GM12878 (cell line): ENCODE data around the gene FDXR. TPM values are rescaled to one million over a fixed set of nuclear protein-coding genes. Genes with fewer than 3 reads are reported as not detected.

ENCODE experiments used
- ATAC-seq: fragments of 200-7000 bp; cut with Tn5 transposase; 3 replicates; pipeline ENCODE4 v1.9.1; 2020; ENCODE audit warnings: mild to moderate bottlenecking, moderate library complexity
- BruUV-seq: library from RNA; stranded (reverse); fragments of 400-500 nt; replicated peaks from 2 replicates; lab custom pipeline; 2021; lab: Mats Ljungman, UMichigan
- CTCF ChIA-PET: fragments of 300-600 bp; sonication (Branson Sonifier 250); formaldehyde crosslinking; extraction: SDS; loops from one replicate; lab custom pipeline; 2021; ENCODE audit warnings: inconsistent platforms; lab: Yijun Ruan, JAX
- POLR2A ChIA-PET: fragments of 350-600 bp; formaldehyde crosslinking; extraction: SDS; loops from one replicate; lab custom pipeline; 2021; ENCODE audit warnings: inconsistent platforms; lab: Charles Lee
- RAD21 ChIA-PET: fragments of 300-600 bp; sonication (Branson Sonifier 250); formaldehyde crosslinking; loops from one replicate; lab custom pipeline; 2023; ENCODE audit warnings: antibody characterized with exemption; ENCODE audit not compliant: unreplicated experiment; lab: Charles Lee
- SMC1A ChIA-PET: fragments of 300-600 bp; sonication (Branson Sonifier 250); formaldehyde crosslinking; loops from one replicate; lab custom pipeline; 2023; ENCODE audit not compliant: unreplicated experiment, uncharacterized antibody; lab: Charles Lee
- DNase-seq: peaks from one replicate; pipeline ENCODE4 v3.0.0-alpha.2; 2011; ENCODE audit warnings: low read depth, low spot score
- FAIRE-seq: peaks from 3 replicates; lab custom pipeline; 2011; peaks lifted over from hg19 to GRCh38; lab: Jason Lieb, UNC
- H2AFZ ChIP-seq: 2 replicates; pipeline ENCODE4 v1.6.0; 2011; ENCODE audit warnings: low read depth, low read length, control low read depth; ENCODE audit not compliant: control insufficient read depth
- H3K27ac ChIP-seq: 2 replicates; pipeline ENCODE4 v1.5.1; 2011; ENCODE audit warnings: control low read depth; ENCODE audit not compliant: control insufficient read depth, insufficient read depth
- H3K27me3 ChIP-seq, 2 experiments: replicated peaks in 1 of 2; 2 replicates each; pipeline versions ENCODE4 v1.6.0 to v1.6.1; 2011; ENCODE audit warnings: low read length in 1 of 2; ENCODE audit not compliant: control insufficient read depth in 2 of 2, insufficient read depth in 2 of 2
- H3K36me3 ChIP-seq, 2 experiments: 2 replicates each; pipeline ENCODE4 v1.5.1; 2011; ENCODE audit warnings: low read length in 1 of 2; ENCODE audit not compliant: control insufficient read depth in 2 of 2, insufficient read depth in 2 of 2
- H3K4me1 ChIP-seq: 2 replicates; pipeline ENCODE4 v1.6.1; 2011; ENCODE audit warnings: mild to moderate bottlenecking, low read length, moderate library complexity, mixed read lengths; ENCODE audit not compliant: control insufficient read depth, insufficient read depth
- H3K4me2 ChIP-seq: 2 replicates; pipeline ENCODE4 v1.6.0; 2011; ENCODE audit warnings: control low read depth; ENCODE audit not compliant: control insufficient read depth, insufficient read depth
- H3K4me3 ChIP-seq: fragments of 200-600 bp; sonication (generic); 2 replicates; pipeline ENCODE4 v1.5.1; 2016
- H3K79me2 ChIP-seq: 2 replicates; pipeline ENCODE4 v1.6.0; 2011; ENCODE audit warnings: low read length; ENCODE audit not compliant: control insufficient read depth, insufficient read depth
- H3K9ac ChIP-seq: 2 replicates; pipeline ENCODE4 v1.8.0; 2011; ENCODE audit warnings: low read length, control low read depth, mixed read lengths; ENCODE audit not compliant: control insufficient read depth, insufficient read depth
- H3K9me3 ChIP-seq: replicated peaks from 3 replicates; pipeline ENCODE4 v1.5.1; 2011; ENCODE audit warnings: mild to moderate bottlenecking, low read length; ENCODE audit not compliant: control insufficient read depth, insufficient read depth
- H4K20me1 ChIP-seq: 2 replicates; pipeline ENCODE4 v1.6.0; 2011; ENCODE audit not compliant: control insufficient read depth, insufficient read depth
- CBX5 ChIP-seq: sonication (generic); IDR thresholded peaks from 2 replicates; pipeline ENCODE4 v1.6.1; 2016; ENCODE audit warnings: low read depth, moderate library complexity, mild to moderate bottlenecking, inconsistent platforms
- RB1 ChIP-seq: fragments of 450-650 bp; formaldehyde crosslinking; IDR thresholded peaks from 2 replicates; pipeline ENCODE4 v1.6.1; 2017; ENCODE audit warnings: mild to moderate bottlenecking, borderline replicate concordance
- SKIL ChIP-seq: fragments of 450-650 bp; IDR thresholded peaks from 2 replicates; pipeline ENCODE4 v1.6.1; 2017; ENCODE audit warnings: mild to moderate bottlenecking, low read depth, inconsistent platforms; ENCODE audit not compliant: poor library complexity, severe bottlenecking
- SMAD5 ChIP-seq: IDR thresholded peaks from 2 replicates; pipeline ENCODE4 v1.6.1; 2016; ENCODE audit warnings: antibody characterized with exemption, low read depth
- WGBS: methylation state at CpG from one replicate; pipeline ENCODE4 v1.1.6; 2016; ENCODE audit warnings: low lambda C conversion rate; ENCODE audit not compliant: insufficient replicate concordance, insufficient coverage; ENCODE audit errors: missing lambda C conversion rate; 5-methylcytosine and 5-hydroxymethylcytosine counted together
- in situ Hi-C: fragments of 300-500 bp; cut with MboI; formaldehyde crosslinking; loops from 9 replicates; pipeline ENCODE4 v1.14.3; 2018; ENCODE audit warnings: mixed read lengths
- intact Hi-C: fragments of 100-400 bp; cut with micrococcal nuclease; formaldehyde crosslinking; loops from one replicate; pipeline ENCODE4 v1.14.2; 2022; ENCODE audit not compliant: unreplicated experiment
- polyA plus RNA-seq, 11 experiments: library from polyadenylated mRNA; depleted of rRNA in 4 of 11; unstranded in 6 of 11; stranded (reverse) in 5 of 11; fragments of >200 nt; fragmentation: Nextera tagmentation in 4 of 11; fragmentation: Illumina TruSeq in 1 of 11; extraction: Ambion mirVana in 4 of 11; extraction: Trizol in 1 of 11; gene quantifications; 1 replicate in 1 of 11; 2 replicates in 10 of 11; pipeline versions ENCODE4 v1.2.1 to v1.2.3, GENCODE V29; 2011 to 2016; ENCODE audit warnings: inconsistent platforms in 2 of 11, missing spikeins in 2 of 11, low read depth in 1 of 11
- total RNA-seq, 4 experiments: library from RNA; depleted of rRNA in 3 of 4; stranded (reverse); fragments of >200 nt in 3 of 4; fragmentation: Illumina TruSeq in 1 of 4; extraction: Trizol in 1 of 4; gene quantifications; 2 replicates each; pipeline versions ENCODE4 v1.2.1 to v1.2.3, GENCODE V29; 2013 to 2021

Gene FDXR
- total and polyA plus RNA-seq, 10 of the 15 experiments (the other 5 are each of a cell fraction or from before 2014, with no cell fraction given), result 0.85 to 162 (median 48.2) TPM

GRCh38 chr17:74825952-74826719, 46.7 kb downstream of the FDXR start:
- ChIA-PET CTCF (interaction anchor here (0.8 to 1.0 kb wide), 3 partner anchors 36 to 135 kb away, joined by 3 to 5 read pairs (median 3); no protein-coding TSS in a partner anchor), RAD21 (interaction anchor here (1.6 kb wide), 1 partner anchor 81 kb away, joined by 4 read pairs; no protein-coding TSS in a partner anchor), SMC1A (no interaction called here)
- Histone ChIP-seq H4K20me1 (no peaks in the 10 kb centered on the region), H3K27ac (no peak overlapping the region), H3K9me3 (no peaks in the 10 kb centered on the region)
- TF ChIP-seq RB1 (no peak), SKIL (no peak), CBX5 (no peak), SMAD5 (no peak)
- TF ChIP-seq, all 136 proteins: peak for 0
- FAIRE-seq (no peak), ATAC-seq (no peak), DNase-seq (no peak)
- Histone ChIP-seq H3K4me3 (no peak overlapping the region), H3K4me1 (no peaks in the 10 kb centered on the region), H3K79me2 (no peaks in the 10 kb centered on the region), H2AFZ (no peak overlapping the region), H3K36me3 (peaks cover 0 to 1% of the 10 kb centered on the region in 2 experiments; a peak in 2 of 4 replicates), H3K27me3 (no peaks in the 10 kb centered on the region), H3K9ac (no peak overlapping the region), H3K4me2 (no peak overlapping the region)
- no TSS peak for BruUV-seq
- in situ Hi-C loops (no loop called here), intact Hi-C loops (no loop called here)
- 82% methylated on average over 9 of the region's 9 CpGs for WGBS
- POLR2A ChIA-PET, result no interaction called here
